Stimulated activated CD8-positive, alpha-beta memory T cell treated with anti-CD3 and anti-CD28 coated beads, Interleukin-15, amount 100 ng/mL, for 24 hours (primary cell): Measurements from ENCODE around the gene CD33.
"Not testable (repeated sequence)": the region's sequence is repeated elsewhere in the genome, so short reads cannot be mapped to it uniquely, and the experiment has no call there.

ENCODE experiments used
- DNase-seq: peaks from one replicate; pipeline ENCODE4 v3.0.0-alpha.2; 2020; ENCODE audit warnings: low read depth

The CD33 gene

GRCh38 chr19:51210874-51211361 lies 14.0 kb upstream of the CD33 start:
- not testable (repeated sequence) for DNase-seq

- no peak for DNase-seq
These were observed 13.0 kb upstream of the CD33 start for GRCh38 chr19:51211833-51212232.

- DNase-seq = no peak
These were observed 5.6 kb upstream of the CD33 start for GRCh38 chr19:51219307-51219706.

- DNase-seq = no peak
These were observed 4.9 kb upstream of the CD33 start for GRCh38 chr19:51219971-51220370.

DNA sequence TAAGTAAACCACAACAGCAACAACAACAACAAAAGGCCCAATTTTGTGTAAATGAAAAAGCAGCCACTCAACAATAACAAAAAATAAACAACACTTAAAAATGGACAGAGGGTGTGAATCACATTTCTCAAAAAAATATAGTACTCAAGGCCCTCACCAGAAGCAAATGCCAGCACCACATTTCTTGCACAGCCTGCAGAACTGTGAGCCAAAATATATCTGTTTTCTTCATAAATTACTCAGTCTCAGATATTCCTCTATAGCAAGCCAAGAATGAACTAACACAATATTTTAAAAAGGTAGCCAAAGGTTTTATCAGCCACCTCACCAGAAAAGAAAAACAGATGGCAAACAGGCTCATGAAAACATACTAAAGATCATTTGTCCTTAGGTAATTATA lies 3.9 kb upstream of the CD33 start:
- no peak for DNase-seq

DNA sequence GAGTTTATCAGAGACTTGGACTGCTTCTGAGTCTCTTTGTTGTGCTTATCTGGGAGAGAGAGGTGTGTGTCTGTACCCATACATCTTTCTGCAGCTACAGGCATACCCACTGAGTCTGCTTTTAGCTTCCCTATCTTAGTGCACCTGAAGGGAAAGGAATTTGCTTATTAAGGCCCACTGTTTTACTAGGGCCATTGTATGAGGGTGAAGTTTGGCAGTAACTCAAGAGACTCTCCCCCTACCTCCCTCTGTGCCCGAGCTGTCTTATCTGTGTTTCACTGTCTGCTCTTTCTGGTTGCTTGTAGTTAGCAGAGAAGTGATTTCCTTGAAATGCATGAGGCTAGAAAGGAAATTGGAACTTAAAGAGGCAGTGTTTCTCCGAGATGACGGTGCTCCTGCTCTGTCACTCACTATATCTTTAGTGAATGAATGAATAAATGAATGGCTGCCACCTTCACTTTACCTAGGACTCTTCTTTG lies 678 bp upstream of the CD33 start:
- DNase-seq = no peak

- no peak for DNase-seq
These were observed 1.2 kb downstream of the CD33 start for GRCh38 chr19:51226067-51226466.

- no peak for DNase-seq
These were observed 2.4 kb downstream of the CD33 start for GRCh38 chr19:51227326-51227725.

DNA sequence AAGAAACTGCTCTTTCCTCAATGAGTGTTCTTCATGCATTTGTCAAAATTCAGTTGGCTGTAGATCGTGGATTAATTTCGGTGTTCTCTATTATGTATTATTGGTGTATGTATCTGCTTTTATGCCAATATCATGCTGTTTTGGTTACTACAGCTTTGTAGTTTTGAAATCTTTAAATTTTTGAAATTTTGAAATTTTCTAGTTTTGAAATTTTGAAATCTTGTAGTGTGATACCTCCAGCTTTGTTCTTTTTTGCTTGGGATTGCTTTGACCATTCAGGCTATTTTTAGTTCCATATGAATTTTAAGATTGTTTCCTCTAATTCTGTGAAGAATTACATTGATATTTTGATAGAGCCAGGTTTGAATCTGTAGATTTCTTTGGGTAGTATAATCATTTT lies 3.1 kb downstream of the CD33 start:
- DNase-seq = no peak

GRCh38 chr19:51240866-51241265 lies 16.0 kb downstream of the CD33 start:
- DNase-seq = no peak

- no peak for DNase-seq
These were observed 18.2 kb downstream of the CD33 start for GRCh38 chr19:51242881-51243630.

DNA sequence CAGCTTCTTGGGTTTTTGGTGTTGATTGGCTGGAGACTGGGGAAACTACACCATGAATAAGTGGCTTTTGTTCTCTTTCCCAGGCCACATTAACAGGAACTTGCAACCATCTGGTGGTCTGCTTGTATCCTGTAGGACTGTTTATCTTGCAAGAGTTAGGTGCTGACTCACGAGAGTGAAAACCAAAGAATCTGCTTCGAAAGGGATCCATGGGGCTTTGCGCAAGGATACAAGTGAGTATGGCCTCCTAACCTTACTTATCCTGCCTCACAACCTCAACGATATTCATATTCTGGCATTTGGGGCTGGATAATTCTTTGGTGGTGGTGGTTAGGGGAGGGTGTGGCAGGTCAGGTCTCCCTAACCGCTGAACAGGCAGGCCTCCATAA lies 21.3 kb downstream of the CD33 start:
- DNase-seq = no peak

GRCh38 chr19:51247972-51248590 lies 23.2 kb downstream of the CD33 start:
- no peak for DNase-seq

GRCh38 chr19:51250786-51251467 lies 26.0 kb downstream of the CD33 start, which contains the start of gene SIGLECL1:
TSS of gene SIGLECL1 (plus strand) at chr19:51251080. CDS start at chr19:51264073, 12,993 bp downstream.
- DNase-seq = no peak

DNA sequence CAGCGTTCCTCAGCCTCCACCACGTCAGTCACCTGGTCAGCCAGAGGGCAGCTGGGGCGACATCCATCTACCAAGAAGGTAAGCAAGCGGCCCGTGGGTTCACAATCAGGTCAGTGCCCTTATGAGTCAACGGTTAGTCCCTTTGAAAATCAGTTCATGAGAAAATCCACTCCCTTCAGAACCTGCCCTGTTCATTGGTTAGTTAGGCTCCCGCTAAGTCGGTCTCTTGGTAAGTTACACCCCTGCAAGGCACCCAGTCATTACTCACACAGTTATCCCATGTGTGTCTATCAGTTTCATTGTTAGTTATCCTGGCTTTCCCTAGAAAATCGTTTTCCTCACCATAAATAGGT lies 26.6 kb downstream of the CD33 start:
- no peak for DNase-seq

- no peak for DNase-seq
These were observed 27.6 kb downstream of the CD33 start for GRCh38 chr19:51252306-51253079.

DNA sequence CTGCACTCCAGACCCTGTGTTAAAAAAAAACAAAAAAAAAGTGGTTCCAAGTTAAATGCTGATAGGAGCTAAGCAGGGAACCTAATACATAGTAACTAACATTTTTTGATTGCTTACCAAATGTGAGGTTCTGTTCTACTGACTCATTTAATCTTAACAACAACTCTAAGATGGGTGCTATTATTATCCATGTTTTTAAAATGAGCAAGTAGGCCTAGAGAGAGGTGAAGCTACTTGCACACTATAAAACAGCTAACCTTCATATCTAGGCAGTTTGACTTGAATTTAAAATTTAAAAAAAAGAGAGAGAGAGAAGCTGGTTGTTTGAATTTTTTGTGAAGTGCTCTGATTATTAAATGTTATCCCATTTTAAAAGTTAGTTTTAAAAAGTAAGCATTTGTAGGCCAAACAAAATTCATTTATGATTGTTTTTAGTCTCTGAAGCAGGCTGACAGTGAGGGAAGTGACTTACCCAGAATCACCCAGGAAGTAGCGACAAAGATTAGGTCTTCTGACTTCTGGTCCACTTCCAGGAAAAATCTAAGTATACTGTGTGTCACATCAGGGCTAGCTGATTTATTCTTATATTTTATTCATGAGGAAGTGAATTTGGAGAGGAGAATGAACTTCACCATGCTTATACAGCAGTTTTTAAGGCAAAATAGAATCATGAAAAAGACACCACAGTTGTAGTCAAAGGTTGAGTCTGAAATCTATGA lies 28.4 kb downstream of the CD33 start:
- DNase-seq = no peak

GRCh38 chr19:51256155-51256625 lies 31.3 kb downstream of the CD33 start:
- no peak for DNase-seq

- no peak for DNase-seq
These were observed 32.6 kb downstream of the CD33 start for GRCh38 chr19:51257471-51257870.

- no peak for DNase-seq
These were observed 33.6 kb downstream of the CD33 start for GRCh38 chr19:51258165-51259160.
